Fibroblast of the aortic adventitia (primary cell): Measurements from ENCODE around the gene ABHD1. TPM values are rescaled to one million over a fixed set of nuclear protein-coding genes. Genes with fewer than 3 reads are reported as not detected.

ENCODE experiments used
- DNase-seq: peaks from one replicate; pipeline ENCODE4 v3.0.0-alpha.2; 2010; ENCODE audit warnings: low read depth
- H3K4me3 ChIP-seq: 2 replicates; pipeline ENCODE4 v1.5.1; 2011; ENCODE audit warnings: low read depth, mild to moderate bottlenecking, control low read depth, low read length, moderate library complexity
- total RNA-seq: library from RNA; depleted of rRNA; stranded (reverse); fragments of >200 nt; gene quantifications from 2 replicates; pipeline ENCODE4 v1.2.3, GENCODE V29; 2012; ENCODE audit warnings: low replicate concordance
- TF ChIP-seq, protein P1 (sequence below): IDR thresholded peaks from 2 replicates; pipeline ENCODE4 v1.5.1; 2011; ENCODE audit warnings: mild to moderate bottlenecking, low read length, control low read depth, inconsistent platforms; ENCODE audit not compliant: insufficient read depth

ABHD1 gene
- total RNA-seq, 1 donor, result 0.09 TPM

GRCh38 chr2:27143285-27143684 is 19.7 kb downstream of the ABHD1 start:
- TF ChIP-seq, protein P1, sequence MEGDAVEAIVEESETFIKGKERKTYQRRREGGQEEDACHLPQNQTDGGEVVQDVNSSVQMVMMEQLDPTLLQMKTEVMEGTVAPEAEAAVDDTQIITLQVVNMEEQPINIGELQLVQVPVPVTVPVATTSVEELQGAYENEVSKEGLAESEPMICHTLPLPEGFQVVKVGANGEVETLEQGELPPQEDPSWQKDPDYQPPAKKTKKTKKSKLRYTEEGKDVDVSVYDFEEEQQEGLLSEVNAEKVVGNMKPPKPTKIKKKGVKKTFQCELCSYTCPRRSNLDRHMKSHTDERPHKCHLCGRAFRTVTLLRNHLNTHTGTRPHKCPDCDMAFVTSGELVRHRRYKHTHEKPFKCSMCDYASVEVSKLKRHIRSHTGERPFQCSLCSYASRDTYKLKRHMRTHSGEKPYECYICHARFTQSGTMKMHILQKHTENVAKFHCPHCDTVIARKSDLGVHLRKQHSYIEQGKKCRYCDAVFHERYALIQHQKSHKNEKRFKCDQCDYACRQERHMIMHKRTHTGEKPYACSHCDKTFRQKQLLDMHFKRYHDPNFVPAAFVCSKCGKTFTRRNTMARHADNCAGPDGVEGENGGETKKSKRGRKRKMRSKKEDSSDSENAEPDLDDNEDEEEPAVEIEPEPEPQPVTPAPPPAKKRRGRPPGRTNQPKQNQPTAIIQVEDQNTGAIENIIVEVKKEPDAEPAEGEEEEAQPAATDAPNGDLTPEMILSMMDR, result no peak
- no peak overlapping the region for H3K4me3 ChIP-seq
- DNase-seq, result no peak

- H3K4me3 ChIP-seq, result no peak overlapping the region
- TF ChIP-seq, protein P1, result no peak
- no peak for DNase-seq
These were observed 22.1 kb downstream of the ABHD1 start for GRCh38 chr2:27145682-27146081.

DNA sequence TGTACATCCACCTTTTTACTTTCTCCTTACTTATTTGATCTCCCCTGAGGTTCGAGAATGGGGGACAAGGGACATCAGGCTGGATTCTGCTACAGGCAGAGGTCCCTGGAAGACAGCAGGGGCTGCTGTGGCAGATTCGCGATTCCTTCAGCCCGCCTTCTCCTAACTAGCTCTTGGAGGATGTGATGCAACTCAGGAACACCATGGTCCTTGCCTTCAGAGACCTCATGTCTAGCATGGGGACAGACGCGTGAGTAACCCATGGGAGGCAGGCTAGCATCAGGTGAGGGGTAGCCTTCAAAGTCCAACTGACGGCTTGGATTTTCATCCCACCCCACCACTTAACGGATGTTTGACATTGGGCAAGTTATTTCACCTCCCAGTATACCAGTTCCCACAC is 24.3 kb downstream of the ABHD1 start:
- TF ChIP-seq, protein P1, result no peak
- no peak overlapping the region for H3K4me3 ChIP-seq
- no peak for DNase-seq

DNA sequence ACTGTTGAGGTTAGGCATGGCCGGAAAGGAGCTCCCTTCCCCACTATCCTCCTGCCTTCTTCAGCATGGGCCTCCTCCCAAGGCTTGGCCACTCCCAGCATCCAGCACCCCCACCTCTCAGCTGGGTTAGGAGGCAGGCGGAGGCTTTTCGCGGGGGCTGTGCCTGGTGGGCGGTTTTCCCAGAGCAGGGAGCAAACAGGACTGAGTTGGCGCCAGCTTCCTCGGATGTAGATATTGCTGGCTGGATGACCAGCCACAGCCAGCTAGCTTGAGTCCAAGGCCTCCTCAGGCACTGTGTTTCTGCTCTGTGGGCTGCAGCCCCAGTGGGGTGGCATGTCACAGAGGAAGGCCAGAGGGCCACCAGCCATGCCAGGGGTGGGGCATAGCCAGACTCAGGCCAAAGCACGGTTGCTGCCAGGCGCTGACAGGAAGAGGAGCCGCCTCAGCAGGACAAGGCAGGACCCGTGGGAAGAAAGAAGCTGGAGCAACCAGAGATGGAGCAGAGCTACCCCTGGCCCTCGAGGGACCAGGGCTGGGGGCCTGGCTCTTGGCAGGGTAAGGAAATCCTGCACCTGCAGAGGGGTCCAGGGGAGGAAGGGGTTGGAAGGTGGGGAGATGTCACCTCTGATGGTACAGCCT is 25.3 kb downstream of the ABHD1 start, which contains the start of gene TCF23:
Gene TCF23, plus strand, starts transcription at position 204 of the 639 bp plus-strand sequence. Its CDS starts 130 bp downstream, at position 334.
- H3K4me3 ChIP-seq, result no peak within 1 kb of the TSS

GRCh38 chr2:27149570-27150405 is 26.2 kb downstream of the ABHD1 start:
- TF ChIP-seq, protein P1, result no peak
- no peak for DNase-seq
- H3K4me3 ChIP-seq, result no peak overlapping the region

More for the DNA sequence above, 25.3 kb downstream of the ABHD1 start, which contains the start of gene TCF23:
- TF ChIP-seq, protein P1, result no peak
- no peak for DNase-seq

DNA sequence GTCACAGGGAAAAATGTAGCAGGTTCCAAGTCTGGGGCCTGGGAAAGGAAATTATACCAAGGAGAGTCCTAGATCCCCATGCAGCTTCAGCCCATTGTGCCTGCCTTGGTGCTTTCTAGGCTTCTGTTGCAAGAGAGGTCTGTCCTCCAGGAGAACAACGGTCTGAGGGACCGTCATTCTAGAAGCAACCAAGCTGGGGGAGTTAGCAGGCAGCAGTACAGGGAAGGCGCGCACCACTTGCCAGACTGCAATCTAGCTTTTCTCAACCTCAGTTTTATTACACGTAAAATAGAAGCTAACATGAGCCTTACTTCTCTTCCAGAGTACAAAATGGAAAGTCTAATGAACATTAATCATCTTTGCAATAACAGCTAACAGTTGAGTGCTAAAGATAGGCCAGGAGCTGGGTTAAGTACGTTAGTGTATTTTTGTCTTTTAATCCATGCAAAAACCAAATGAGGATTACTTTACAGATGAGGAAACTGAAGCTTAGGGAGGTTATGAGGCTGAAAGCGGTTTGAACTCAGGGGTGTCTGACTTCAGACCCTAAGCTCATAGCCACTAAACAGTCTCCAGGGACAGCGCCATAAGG is 27.1 kb downstream of the ABHD1 start:
- no peak overlapping the region for H3K4me3 ChIP-seq
- TF ChIP-seq, protein P1, result no peak
- DNase-seq, result no peak
